NCI-H345 treated with DMSO at 0.1 percent for 48 hours (cell line): ENCODE results near the gene TNNT3.
"Not testable (repeated sequence)": the region's sequence is repeated elsewhere in the genome, so short reads cannot be mapped to it uniquely, and the experiment has no call there.

Experiments
- DNase-seq: peaks from one replicate; lab custom pipeline; 2025; ENCODE audit not compliant: unreplicated experiment; lab: John Stamatoyannopoulos, UW

Gene TNNT3

GRCh38 chr11:1933416-1934334, 14.2 kb downstream of the TNNT3 start:
- no peak for DNase-seq

- no peak for DNase-seq
These were observed 15.0 kb downstream of the TNNT3 start for GRCh38 chr11:1934335-1935155.

- DNase-seq, result no peak
These were observed 15.9 kb downstream of the TNNT3 start for GRCh38 chr11:1935156-1936071.

GRCh38 chr11:1936072-1936780, 16.7 kb downstream of the TNNT3 start:
- no peak for DNase-seq

GRCh38 chr11:1936781-1937615, 17.5 kb downstream of the TNNT3 start:
- DNase-seq, result no peak

GRCh38 chr11:1937616-1938342, 18.3 kb downstream of the TNNT3 start:
- DNase-seq, result no peak

- DNase-seq, result no peak
These were observed 19.0 kb downstream of the TNNT3 start for GRCh38 chr11:1938343-1939005.

GRCh38 chr11:1939006-1939625, 19.6 kb downstream of the TNNT3 start:
- no peak for DNase-seq

- DNase-seq, result not testable (repeated sequence)
These were observed 20.3 kb downstream of the TNNT3 start for GRCh38 chr11:1939788-1940187.

- no peak for DNase-seq
These were observed 23.2 kb downstream of the TNNT3 start for GRCh38 chr11:1942558-1943260.

GRCh38 chr11:1943576-1943975, 24.1 kb downstream of the TNNT3 start:
- DNase-seq, result no peak

- DNase-seq, result no peak
These were observed 24.5 kb downstream of the TNNT3 start for GRCh38 chr11:1943977-1944376.

GRCh38 chr11:1946812-1947484, 27.4 kb downstream of the TNNT3 start, which contains the start of gene MRPL23:
Gene MRPL23 (plus strand): TSS chr11:1947332. CDS start chr11:1947363, 31 bp downstream.
- DNase-seq, result no peak

- DNase-seq, result no peak
These were observed 28.2 kb downstream of the TNNT3 start for GRCh38 chr11:1947592-1948237.

- no peak for DNase-seq
These were observed 28.9 kb downstream of the TNNT3 start for GRCh38 chr11:1948389-1948788.

GRCh38 chr11:1949302-1949701, 29.8 kb downstream of the TNNT3 start:
- no peak for DNase-seq
